Measurements from ENCODE around the gene SFTA2.

GRCh38 chr6:30885999-30886896 is 45.7 kb downstream of the SFTA2 start:
- TF ChIP-seq, protein P1, sequence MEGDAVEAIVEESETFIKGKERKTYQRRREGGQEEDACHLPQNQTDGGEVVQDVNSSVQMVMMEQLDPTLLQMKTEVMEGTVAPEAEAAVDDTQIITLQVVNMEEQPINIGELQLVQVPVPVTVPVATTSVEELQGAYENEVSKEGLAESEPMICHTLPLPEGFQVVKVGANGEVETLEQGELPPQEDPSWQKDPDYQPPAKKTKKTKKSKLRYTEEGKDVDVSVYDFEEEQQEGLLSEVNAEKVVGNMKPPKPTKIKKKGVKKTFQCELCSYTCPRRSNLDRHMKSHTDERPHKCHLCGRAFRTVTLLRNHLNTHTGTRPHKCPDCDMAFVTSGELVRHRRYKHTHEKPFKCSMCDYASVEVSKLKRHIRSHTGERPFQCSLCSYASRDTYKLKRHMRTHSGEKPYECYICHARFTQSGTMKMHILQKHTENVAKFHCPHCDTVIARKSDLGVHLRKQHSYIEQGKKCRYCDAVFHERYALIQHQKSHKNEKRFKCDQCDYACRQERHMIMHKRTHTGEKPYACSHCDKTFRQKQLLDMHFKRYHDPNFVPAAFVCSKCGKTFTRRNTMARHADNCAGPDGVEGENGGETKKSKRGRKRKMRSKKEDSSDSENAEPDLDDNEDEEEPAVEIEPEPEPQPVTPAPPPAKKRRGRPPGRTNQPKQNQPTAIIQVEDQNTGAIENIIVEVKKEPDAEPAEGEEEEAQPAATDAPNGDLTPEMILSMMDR (IDR thresholded peaks at IDR 0.05; ENCODE audit: insufficient read depth, low read length): no peak
- TF ChIP-seq SPI1 (IDR thresholded peaks at IDR 0.05; ENCODE audit: borderline replicate concordance, low read depth) (no peak), POLR2AphosphoS5 (IDR thresholded peaks at IDR 0.05; ENCODE audit: low read depth) (no peak)
